GM19351 (cell line): Measurements from ENCODE around the gene OR2T11.
"Not testable (repeated sequence)": the region's sequence is repeated elsewhere in the genome, so short reads cannot be mapped to it uniquely, and the experiment has no call there.

Source experiments
- ATAC-seq: cut with Tn5 transposase; IDR thresholded peaks from one replicate; pipeline ENCODE4 v1.9.1; 2021; ENCODE audit warnings: mild to moderate bottlenecking, moderate library complexity; ENCODE audit not compliant: unreplicated experiment

The OR2T11 gene, protein sequence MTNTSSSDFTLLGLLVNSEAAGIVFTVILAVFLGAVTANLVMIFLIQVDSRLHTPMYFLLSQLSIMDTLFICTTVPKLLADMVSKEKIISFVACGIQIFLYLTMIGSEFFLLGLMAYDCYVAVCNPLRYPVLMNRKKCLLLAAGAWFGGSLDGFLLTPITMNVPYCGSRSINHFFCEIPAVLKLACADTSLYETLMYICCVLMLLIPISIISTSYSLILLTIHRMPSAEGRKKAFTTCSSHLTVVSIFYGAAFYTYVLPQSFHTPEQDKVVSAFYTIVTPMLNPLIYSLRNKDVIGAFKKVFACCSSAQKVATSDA

DNA sequence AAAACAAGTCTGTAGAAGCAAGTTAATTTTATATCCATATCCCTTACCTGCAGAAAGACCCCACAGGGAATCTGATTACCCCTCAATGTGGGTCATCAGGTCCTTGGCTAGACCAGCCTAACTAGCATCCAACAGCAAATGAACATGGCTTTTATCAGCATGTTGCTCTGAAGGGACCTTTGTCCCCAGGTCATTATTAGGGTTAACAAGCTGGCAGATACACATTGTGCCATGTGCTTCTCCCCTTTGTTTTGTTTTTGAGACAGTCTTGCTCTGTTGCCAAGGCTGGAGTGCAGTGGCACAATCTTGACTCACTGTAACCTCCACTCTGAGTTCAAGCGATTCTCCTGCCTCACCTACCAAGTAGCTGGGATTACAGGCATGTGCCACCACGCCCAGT is at the start of gene OR2T11:
Gene OR2T11, minus strand, starts transcription at position 101 of the 400 bp plus-strand sequence. CDS start 7,963 bp downstream, outside the sequence.
- ATAC-seq: not testable (repeated sequence)

DNA sequence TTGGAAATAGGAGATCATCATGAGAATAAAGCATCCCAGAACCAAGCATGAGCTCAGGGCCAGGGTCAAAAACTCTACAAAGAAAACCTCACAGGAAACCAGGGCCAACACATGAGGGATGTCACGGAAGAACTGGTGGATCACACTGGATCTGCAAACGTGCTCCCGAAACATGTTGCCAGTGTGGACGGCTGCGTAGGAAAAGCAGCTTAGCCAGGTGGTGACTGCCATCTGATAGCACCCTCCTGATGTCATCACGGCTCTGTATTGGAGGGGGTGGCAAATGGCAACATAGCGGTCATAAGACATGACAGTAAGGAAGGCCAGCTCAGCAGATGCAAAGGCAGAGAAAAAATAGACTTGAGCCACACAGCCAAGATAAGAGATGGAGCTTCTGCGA is 46.8 kb upstream of the OR2T11 start:
- no peak for ATAC-seq

DNA sequence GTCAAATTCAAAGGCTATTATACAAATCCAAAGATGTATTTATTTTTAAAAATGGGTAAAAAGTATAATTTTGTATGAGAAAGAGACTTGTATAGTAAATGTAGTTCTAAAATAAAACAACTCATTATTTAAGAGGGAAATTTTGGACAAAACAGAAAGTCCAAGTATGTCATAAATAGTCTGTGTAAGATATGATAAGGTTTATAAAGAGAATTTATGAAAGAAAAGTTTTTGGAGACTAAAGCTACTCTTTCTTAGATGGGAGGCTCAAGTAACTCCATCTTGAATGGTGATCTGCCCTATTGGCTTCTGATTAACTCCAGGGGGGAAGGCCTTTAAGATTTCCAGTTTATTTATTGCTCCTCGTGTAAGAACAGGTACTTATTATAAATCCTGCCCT is 35.1 kb upstream of the OR2T11 start:
- ATAC-seq: no peak

DNA sequence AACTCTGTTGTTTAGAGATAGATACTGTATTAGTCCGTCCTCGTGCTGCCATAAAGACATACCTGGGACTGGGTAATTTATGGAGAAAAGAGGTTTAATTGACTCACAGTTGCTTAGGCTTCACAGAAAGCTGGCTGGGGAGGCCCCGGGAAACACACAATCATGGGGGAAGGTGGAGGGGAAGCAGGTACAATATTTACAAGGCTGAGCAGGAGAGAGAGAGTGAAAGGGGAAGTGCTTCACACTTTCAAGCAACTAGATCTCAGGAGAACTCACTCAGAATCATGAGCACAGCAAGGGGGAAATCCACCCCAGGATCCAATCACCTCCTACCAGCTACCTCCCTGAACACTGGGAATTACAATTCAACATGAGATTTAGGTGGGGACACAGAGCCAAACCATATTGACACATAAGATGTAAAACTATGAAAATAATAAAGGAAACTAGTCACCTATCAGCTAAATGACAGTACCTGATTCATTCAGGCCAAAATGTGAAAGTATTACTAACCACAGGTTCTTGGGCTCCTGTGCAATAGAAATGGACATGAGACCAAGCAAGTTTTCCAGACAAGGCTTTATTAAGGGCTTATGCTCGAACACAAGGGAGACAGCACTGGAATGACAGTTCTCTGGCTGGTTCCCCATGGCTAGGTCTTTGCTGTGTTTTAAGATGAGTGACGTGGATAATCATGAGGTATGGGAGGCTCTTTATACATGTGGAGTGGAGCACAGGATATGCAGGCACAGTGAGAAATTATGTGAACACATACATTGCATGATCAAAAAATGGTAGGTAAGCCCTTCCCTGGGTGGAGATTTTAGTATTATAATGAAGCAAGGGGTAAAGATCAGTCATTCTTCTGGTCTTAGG is 28.8 kb upstream of the OR2T11 start:
- peak; percentile 97 for ATAC-seq

DNA sequence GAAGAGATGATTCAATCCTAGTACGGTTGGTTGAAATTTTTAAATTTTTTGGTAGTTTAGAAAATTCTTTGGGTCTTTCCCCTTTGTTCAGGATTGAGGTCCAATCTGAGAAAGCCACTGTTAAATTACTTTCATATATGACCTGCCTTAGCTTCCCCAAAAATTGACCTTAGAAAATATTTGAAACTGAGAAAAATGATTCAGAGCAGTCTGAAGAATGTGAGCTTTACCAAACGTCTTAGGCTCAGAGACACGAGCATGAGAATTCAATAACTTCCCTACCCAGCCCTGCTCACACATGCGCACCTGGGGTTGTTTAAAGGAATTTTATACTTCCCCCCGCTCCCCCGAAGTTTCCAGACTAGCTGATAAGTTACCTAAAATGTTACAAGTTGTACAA is 21.9 kb upstream of the OR2T11 start:
- peak; percentile 45 for ATAC-seq

DNA sequence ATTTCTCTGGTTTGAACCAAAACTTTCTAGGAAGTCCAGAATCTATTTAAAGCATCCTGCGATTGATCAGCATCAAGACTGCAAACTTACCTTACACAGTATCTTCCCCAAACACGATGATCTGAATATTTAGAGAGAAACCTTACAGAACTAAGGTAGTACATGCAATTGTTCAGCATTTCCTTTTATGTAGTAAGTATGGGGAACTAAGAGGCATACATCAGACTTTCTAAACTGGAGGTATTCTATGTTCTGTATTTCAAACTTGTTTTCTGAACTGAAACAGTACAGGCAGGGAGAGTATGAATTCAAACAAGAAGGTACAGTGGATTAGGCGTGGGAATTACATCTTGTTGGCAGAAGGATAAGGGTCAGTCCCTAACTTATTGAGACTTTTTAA is 20.5 kb upstream of the OR2T11 start, which contains the start of gene OR2T27:
Gene OR2T27, minus strand, starts transcription at position 175 of the 400 bp plus-strand sequence. CDS start 4,644 bp downstream, outside the sequence.
- ATAC-seq: peak; percentile 76

DNA sequence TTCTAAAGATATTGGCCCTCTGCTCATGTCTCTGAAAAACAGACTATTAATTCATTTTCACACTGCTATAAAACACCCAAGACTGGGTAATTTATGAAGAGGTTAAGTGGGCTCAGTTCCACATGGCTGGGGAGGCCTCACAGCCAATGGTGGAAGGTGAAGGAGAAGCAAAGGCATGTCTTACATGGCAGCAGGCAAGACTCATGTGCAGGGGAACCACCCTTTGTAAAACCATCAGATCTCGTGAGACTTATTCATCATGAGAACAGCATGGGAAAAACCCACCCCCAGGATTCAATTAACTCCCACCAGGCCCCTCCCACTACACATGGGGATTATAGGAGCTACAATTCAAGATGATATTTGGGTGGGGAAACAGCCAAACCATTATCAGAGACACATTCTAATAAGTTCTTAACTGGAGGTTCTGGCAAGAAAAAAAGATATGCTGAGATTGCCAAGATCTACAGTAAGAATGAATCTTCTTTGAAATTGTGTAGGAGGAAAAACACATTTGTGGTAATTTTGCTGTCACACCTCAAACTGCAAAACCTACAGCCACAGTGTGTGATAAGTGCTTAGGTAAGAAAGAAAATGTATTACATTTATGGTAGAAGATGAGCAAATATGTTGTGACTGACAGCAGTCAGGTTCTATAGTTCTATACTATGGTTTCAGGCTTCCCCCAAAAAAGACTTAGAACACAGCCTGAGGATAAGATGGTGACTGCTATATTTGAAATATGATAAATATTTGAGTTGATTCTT is 14.1 kb upstream of the OR2T11 start:
- ATAC-seq: not testable (repeated sequence)

DNA sequence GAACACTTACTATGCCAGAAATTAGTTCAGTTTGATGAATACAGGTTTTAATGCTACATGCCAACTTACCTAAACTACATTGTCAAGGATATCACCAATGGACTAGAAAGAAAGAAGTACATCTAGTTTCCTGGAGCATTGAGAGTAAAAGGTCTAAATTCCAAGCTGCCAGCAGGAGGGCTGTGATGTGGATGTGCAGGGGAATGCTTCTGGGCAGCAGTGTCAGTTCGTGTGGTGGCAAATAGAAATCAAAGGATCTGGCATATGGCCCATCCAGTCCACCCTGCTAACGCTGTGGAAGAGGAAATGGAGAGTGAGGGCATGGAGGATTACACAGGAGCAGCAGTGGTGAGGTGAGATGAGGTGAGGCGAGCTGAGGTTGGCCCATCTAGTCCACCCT is 10.3 kb upstream of the OR2T11 start, which contains the start of gene OR2T35:
Gene OR2T35, minus strand, starts transcription at position 101 of the 400 bp plus-strand sequence. CDS start 6,020 bp downstream, outside the sequence.
- ATAC-seq: not testable (repeated sequence)

DNA sequence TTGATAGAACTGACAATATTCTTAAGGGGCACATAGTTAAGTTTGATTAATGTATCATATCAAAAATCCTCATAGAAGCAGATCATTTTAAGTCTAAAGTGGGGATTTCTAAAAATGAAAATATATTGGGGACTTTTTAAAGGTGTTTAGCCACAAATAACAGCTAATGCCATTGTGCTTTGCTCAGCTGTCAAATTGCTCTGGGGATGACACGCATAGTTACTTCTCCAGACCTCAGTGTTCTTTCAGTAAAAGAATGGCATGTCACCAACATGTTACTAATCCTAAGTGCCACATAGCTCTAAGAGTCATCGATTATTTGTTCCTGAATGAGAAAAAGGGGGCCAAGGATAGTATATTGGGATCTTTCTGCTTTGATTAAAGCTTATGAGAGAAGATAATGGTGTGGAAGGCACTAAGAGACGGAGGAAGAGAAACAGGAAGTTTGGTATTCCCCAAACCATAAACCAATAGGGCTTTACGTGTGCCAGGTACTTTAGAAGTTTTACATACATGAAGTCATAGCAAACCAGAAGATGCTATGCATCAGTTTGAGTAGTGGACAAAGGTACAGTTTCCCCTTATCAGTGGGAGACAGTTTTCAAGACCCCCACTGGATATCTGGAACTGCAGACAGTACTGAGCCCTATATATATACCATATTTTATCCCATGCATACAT is 8.2 kb upstream of the OR2T11 start:
- ATAC-seq: peak; percentile 53

DNA sequence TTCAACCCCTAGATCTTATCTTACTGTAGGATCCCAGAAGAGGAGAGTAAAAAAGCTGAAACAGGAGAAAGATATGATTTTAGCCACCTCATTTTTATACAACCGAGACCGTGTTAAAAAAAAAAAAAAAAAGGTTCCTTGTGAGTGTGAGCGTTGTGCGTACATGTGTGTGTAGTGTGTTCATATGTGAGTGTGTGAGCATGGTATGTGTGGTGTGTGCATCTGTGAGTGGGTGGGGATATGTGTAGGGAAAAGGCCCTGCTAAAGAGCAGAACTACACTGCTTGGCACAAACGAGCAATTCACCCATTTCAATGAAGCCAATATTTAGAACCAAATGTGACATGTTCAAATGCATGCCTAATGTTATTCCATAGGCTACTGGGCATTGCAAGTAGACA is 6.7 kb upstream of the OR2T11 start:
- not testable (repeated sequence) for ATAC-seq

DNA sequence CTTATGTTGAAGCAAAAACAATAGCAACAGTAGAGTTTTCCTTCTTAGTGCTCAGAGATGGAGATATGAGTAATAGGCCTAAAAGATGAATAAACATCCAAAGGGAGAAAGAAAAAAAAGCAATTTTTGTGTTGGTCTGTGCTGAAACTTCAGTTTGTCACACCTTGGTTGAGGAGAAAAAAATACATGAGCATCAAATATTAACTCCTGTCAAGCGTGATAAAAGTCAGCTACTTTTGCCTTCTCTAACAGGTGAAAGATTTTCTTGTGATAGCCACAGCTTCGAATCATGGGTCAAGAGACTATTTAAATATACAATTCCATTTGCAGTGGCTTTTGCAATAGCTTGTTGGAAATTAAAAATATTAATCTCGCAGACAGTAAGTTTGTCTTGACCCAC is 6.0 kb upstream of the OR2T11 start:
- peak; percentile 46 for ATAC-seq

DNA sequence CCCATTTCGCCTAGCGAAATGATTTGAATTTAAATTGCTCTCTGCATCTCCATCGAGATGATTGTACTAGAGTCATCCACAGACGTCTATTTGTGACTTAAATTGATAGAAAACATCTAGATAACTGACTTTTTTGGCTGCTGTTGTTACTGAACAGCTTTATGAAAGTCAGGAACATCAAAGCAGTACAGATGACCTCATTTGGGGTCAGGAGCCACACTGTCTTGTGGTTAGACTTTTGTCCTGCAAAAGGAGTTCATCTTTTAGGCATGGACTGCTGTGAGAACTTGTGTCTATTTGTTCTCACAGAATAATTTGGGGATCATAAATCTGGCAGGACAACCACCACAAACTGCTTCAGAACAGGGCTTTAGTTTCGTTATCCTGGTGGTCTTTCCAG is 4.8 kb upstream of the OR2T11 start:
- peak; percentile 42 for ATAC-seq

DNA sequence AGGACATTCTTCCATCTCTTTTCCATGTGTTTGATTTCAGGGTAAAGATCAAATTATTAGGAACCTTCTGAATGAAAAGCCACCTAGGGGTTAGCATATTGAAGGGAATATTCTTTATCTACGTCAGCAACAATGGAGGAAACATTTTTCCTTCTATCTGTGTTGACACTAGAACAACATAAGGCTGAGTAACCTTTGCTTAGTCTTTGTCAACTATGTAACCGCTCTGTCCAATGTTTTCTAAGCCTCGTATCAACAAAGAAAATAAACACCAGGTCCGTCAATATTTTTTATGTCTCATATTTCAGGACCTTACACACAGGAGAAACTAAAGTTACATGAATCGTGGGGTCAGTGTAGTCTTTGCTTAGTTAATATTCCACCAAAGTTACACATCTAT is 1.7 kb upstream of the OR2T11 start:
- ATAC-seq: not testable (repeated sequence)

DNA sequence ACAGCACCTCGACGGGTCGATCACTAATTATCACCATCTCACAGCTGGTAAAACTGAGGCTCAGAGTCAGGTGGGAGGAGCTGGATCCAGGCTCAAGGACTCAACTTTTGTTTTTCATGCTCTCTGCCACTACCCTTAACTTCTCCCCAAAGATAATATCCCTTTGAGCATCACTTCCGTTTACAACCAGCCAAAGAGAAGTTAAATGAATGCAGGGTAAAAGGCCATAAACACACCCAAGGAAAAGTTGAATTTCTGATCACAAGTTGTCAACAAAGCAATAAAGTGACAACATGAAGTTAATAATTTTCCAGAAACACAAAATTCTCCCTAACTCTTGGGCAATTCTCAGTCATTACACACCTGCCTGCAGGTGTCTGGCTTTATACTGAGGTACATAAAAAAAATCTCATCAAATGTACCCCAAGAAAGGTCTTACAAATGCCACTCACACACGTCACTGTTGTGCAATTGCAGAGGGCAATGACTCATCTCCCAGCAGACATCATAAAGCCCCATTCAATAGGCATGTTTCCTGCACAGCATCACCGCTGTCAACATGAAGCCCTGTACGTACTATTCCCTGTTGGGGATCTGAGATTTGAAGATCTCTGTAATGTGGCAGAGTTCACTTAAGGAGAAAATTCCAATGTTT is 3.4 kb downstream of the OR2T11 start:
- ATAC-seq: no peak

DNA sequence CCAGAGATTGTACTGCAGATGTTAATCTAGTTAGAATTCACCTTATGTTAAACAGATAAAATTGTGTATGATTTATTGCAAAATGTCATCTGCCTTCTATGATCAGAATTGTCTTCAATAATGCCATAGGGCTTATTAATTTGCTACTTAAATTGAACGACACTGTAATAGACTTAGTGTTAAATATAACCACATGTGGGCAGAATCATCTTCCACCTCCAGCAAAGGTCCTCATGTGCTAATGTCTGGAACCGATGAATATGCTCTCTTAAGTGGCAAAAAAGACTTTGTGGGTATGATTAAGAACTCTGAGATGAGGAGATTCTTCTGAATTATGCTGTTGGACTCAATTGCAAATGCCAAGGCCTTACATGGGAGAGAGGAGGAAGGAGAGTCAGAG is 4.3 kb downstream of the OR2T11 start:
- no peak for ATAC-seq

DNA sequence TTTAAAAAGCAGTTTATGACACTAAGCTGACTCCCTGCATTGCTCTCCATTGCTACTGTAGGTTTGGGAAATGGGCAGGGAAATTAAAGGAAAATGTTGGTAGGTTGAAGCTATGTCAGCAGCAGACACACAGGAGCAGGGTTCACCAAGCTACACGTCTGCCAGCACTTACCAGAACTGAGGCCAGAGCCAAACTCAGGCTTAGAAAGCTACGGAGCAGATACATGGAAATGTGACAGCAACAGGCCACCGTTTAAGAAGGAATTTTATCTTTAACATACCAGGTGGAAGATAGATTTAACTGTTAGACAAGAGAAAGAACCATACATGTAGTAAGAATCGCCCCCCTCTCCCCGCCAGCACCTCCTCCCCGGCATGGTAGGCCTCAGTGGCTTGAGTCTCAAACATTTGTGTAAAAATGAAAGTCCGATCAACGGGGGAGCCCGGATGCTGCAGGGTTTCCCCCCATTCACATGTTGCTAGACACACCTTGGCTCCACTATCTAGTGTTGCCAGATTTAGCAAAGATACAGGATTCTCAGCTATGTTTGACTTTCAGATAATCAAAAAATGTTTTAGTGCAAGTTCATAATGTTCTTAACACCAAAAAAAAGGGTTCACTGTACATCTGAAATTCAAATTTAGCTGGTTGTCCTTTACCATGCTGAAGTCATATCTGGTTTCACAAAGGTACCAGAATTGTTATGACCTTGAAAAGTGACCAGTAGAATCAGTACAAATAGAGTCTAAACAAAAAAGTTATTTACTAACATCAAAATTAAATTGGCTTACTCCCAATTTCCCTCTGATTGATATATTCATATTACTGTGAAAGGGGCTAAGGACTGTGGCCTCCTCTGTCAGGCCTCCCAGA is 6.7 kb downstream of the OR2T11 start:
- ATAC-seq: peak; percentile 98

DNA sequence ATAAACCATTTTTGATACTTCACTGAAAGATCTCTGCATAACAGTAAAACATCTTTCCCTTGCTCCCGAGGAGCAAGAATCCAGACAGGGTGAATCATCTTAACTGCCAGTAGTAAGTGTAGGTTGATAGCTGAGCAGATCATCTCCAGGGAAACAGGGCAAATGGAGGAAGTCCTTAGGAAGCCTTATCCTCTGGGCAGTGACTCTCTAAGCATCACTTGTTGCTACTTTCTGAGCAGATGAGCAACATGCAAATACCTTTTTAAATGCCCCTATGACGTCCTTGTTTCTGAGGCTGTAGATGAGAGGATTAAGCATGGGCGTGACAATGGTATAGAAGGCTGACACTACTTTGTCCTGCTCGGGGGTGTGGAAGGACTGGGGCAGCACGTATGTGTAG is 8.9 kb downstream of the OR2T11 start:
- no peak for ATAC-seq

DNA sequence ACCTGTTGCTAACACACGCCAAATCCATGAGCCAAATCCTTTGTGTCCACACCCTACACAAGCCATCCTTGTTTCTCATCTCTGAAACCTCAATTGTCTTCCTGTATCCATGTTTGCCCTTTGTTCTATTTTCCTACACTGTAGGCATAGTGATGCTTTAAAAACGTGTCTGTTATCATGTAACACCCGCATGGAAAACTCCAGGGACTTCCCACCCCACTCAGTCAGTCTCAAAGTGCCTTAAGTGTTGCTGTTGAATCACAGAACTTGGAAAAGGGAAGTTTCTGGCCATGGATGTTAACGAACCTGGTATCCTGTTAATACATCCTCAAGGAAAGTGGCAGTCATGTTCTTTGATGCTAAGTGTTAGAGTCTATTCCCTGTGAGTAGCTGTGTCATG is 9.7 kb downstream of the OR2T11 start:
- no peak for ATAC-seq

DNA sequence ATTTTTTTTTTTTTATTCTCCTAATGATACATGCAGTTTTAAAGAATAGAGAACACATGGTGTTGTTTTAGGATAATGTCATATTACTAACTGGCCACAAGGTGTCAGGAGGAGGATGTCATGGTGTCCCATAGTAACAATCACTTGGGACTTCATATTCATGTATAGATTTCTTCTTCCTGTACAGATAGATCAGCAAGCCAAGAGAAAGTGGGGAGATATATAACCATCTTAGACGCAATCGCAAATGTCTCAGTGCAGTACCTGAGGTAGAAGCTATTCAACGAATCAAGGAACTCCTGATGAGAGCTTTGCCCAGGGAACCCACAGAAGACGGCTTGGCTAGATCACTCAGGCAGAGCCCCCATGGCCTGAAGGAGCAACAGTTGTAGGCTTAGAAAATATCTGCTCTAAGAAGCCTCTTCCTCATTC is 12.3 kb downstream of the OR2T11 start:
- ATAC-seq: peak; percentile 88
